ENCODE measurements around the gene TDP2.
A peak's percentile ranks its signal among the peaks of the same experiment; 100 is the strongest.
"Not testable (repeated sequence)": the region's sequence is repeated elsewhere in the genome, so short reads cannot be mapped to it uniquely, and the experiment has no call there.

Gene TDP2

GRCh38 chr6:24664046-24664987, 2.4 kb downstream of the TDP2 start:
- no peak for ATAC-seq
- H3K27ac Mint-ChIP-seq = no peak overlapping the region
- H3K27me3 Mint-ChIP-seq = no peaks in the 10 kb centered on the region
- H3K4me1 Mint-ChIP-seq = peaks cover 72% of the 10 kb centered on the region
- peaks cover 4 to 6% of the 10 kb centered on the region in 2 donors for H3K9me3 Mint-ChIP-seq
- H3K4me3 Mint-ChIP-seq = peak overlapping the region in 1 of 2 donors; percentile 16
- no peak for DNase-seq

- Mint-ChIP-seq H3K27me3 (no peaks in the 10 kb centered on the region), H3K4me1 (peaks cover 67% of the 10 kb centered on the region), H3K4me3 (no peak overlapping the region), H3K9me3 (no peaks in the 10 kb centered on the region), H3K27ac (no peak overlapping the region)
- ATAC-seq (no peak), DNase-seq (no peak)
Observed at GRCh38 chr6:24663189-24663588, 3.5 kb downstream of the TDP2 start.

GRCh38 chr6:24662236-24662635, 4.5 kb downstream of the TDP2 start:
- Mint-ChIP-seq H3K9me3 (no peaks in the 10 kb centered on the region), H3K4me1 (peaks cover 62% of the 10 kb centered on the region), H3K27ac (no peak overlapping the region), H3K27me3 (no peaks in the 10 kb centered on the region), H3K4me3 (no peak overlapping the region)
- ATAC-seq (no peak), DNase-seq (no peak)

GRCh38 chr6:24661759-24662158, 4.9 kb downstream of the TDP2 start:
- ATAC-seq, H3K9me3 Mint-ChIP-seq, H3K4me3 Mint-ChIP-seq, DNase-seq, H3K27me3 Mint-ChIP-seq: not testable (repeated sequence)
- H3K4me1 Mint-ChIP-seq = peaks cover 63% of the 10 kb centered on the region
- H3K27ac Mint-ChIP-seq = peak overlapping the region in 1 of 2 donors; percentile 34

- H3K4me3 Mint-ChIP-seq = no peak overlapping the region
- ATAC-seq (no peak), DNase-seq (no peak)
- peaks cover 68% of the 10 kb centered on the region for H3K4me1 Mint-ChIP-seq
- H3K9me3 Mint-ChIP-seq = no peaks in the 10 kb centered on the region
- H3K27me3 Mint-ChIP-seq = no peaks in the 10 kb centered on the region
- H3K27ac Mint-ChIP-seq = no peak overlapping the region
Observed at GRCh38 chr6:24660105-24660504, 6.6 kb downstream of the TDP2 start.

- ATAC-seq = no peak
- H3K4me3 Mint-ChIP-seq = no peak overlapping the region
- no peak overlapping the region for H3K27ac Mint-ChIP-seq
- no peaks in the 10 kb centered on the region for H3K9me3 Mint-ChIP-seq
- no peak for DNase-seq
- H3K4me1 Mint-ChIP-seq = peaks cover 63% of the 10 kb centered on the region
- no peaks in the 10 kb centered on the region for H3K27me3 Mint-ChIP-seq
Observed at GRCh38 chr6:24659561-24659960, 7.1 kb downstream of the TDP2 start.

GRCh38 chr6:24658573-24659560, 7.8 kb downstream of the TDP2 start:
- ATAC-seq (no peak), DNase-seq (no peak)
- Mint-ChIP-seq H3K4me3 (no peak overlapping the region), H3K27ac (no peak overlapping the region), H3K4me1 (peaks cover 58% of the 10 kb centered on the region), H3K27me3 (no peaks in the 10 kb centered on the region), H3K9me3 (no peaks in the 10 kb centered on the region)

GRCh38 chr6:24655215-24655614, 11.5 kb downstream of the TDP2 start:
- Mint-ChIP-seq H3K4me3 (no peak overlapping the region), H3K27me3 (no peaks in the 10 kb centered on the region), H3K4me1 (peaks cover 29% of the 10 kb centered on the region), H3K27ac (peak overlapping the region in 1 of 2 donors; percentile 17), H3K9me3 (no peaks in the 10 kb centered on the region)
- DNase-seq (no peak), ATAC-seq (no peak)

- Mint-ChIP-seq H3K9me3 (no peaks in the 10 kb centered on the region), H3K4me1 (peaks cover 17% of the 10 kb centered on the region), H3K27ac (peak overlapping the region in 1 of 2 donors; percentile 37), H3K27me3 (peaks cover 6% of the 10 kb centered on the region), H3K4me3 (no peak overlapping the region)
- ATAC-seq (no peak), DNase-seq (no peak)
Observed at GRCh38 chr6:24650365-24650764, 16.3 kb downstream of the TDP2 start.

GRCh38 chr6:24649691-24650090, 17.0 kb downstream of the TDP2 start:
- Mint-ChIP-seq H3K27me3 (peaks cover 13% of the 10 kb centered on the region), H3K9me3 (no peaks in the 10 kb centered on the region), H3K27ac (no peak overlapping the region), H3K4me3 (no peak overlapping the region), H3K4me1 (peaks cover 21% of the 10 kb centered on the region)
- DNase-seq = no peak
- no peak for ATAC-seq

- no peak for ATAC-seq
- DNase-seq = no peak
- H3K27ac Mint-ChIP-seq = no peak overlapping the region
Observed at GRCh38 chr6:24648276-24648675, 18.4 kb downstream of the TDP2 start.

GRCh38 chr6:24646771-24647170, 19.9 kb downstream of the TDP2 start:
- ATAC-seq = no peak
- Mint-ChIP-seq H3K9me3 (no peaks in the 10 kb centered on the region), H3K27ac (peak overlapping the region in 1 of 2 donors; percentile 63), H3K4me1 (peaks cover 21% of the 10 kb centered on the region), H3K4me3 (peak overlapping the region; percentile 86 to 93), H3K27me3 (peaks cover 14% of the 10 kb centered on the region)
- DNase-seq = no peak

More at GRCh38 chr6:24648276-24648675, 18.4 kb downstream of the TDP2 start:
- Mint-ChIP-seq H3K9me3 (no peaks in the 10 kb centered on the region), H3K4me1 (peaks cover 21% of the 10 kb centered on the region), H3K27me3 (peaks cover 14% of the 10 kb centered on the region), H3K4me3 (no peak overlapping the region)

GRCh38 chr6:24644377-24644776, 22.3 kb downstream of the TDP2 start:
- Mint-ChIP-seq H3K27ac (no peak overlapping the region), H3K27me3 (peaks cover 14% of the 10 kb centered on the region), H3K4me3 (no peak overlapping the region), H3K4me1 (peaks cover 21% of the 10 kb centered on the region), H3K9me3 (no peaks in the 10 kb centered on the region)
- DNase-seq (no peak), ATAC-seq (no peak)

GRCh38 chr6:24643920-24644319, 22.8 kb downstream of the TDP2 start:
- Mint-ChIP-seq H3K27ac (no peak overlapping the region), H3K4me3 (no peak overlapping the region), H3K9me3 (no peaks in the 10 kb centered on the region), H3K4me1 (peaks cover 21% of the 10 kb centered on the region), H3K27me3 (peaks cover 14% of the 10 kb centered on the region)
- ATAC-seq (no peak), DNase-seq (no peak)

- DNase-seq = no peak
- no peak overlapping the region for H3K4me3 Mint-ChIP-seq
- no peak overlapping the region for H3K27ac Mint-ChIP-seq
- ATAC-seq = no peak
- H3K27me3 Mint-ChIP-seq = peaks cover 14% of the 10 kb centered on the region
- H3K9me3 Mint-ChIP-seq = no peaks in the 10 kb centered on the region
- H3K4me1 Mint-ChIP-seq = peaks cover 21% of the 10 kb centered on the region
Observed at GRCh38 chr6:24642061-24642460, 24.6 kb downstream of the TDP2 start.
